ENCODE data around the gene RPS27L.

Gene RPS27L

DNA sequence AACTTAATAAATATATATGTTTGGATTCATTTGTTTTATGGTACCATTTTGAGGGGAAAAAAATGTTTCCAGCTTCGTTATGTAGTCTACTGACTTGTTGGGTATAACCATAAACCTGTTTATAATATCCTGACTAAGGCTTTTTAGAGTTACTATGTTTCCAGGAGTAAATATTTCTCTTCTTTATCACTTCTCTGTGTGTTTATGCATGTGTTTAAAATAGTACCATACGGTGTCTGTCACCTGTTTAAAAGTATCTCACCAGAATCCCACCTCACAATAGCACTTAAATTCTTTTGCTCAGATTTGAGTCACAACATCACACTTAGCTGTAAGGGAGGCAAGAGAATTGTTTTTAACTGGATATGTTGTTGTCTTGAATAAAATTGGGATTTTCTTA is 20.5 kb downstream of the RPS27L start (continued):
- TF ChIP-seq, protein P1, sequence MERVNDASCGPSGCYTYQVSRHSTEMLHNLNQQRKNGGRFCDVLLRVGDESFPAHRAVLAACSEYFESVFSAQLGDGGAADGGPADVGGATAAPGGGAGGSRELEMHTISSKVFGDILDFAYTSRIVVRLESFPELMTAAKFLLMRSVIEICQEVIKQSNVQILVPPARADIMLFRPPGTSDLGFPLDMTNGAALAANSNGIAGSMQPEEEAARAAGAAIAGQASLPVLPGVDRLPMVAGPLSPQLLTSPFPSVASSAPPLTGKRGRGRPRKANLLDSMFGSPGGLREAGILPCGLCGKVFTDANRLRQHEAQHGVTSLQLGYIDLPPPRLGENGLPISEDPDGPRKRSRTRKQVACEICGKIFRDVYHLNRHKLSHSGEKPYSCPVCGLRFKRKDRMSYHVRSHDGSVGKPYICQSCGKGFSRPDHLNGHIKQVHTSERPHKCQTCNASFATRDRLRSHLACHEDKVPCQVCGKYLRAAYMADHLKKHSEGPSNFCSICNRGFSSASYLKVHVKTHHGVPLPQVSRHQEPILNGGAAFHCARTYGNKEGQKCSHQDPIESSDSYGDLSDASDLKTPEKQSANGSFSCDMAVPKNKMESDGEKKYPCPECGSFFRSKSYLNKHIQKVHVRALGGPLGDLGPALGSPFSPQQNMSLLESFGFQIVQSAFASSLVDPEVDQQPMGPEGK (tag by site-specific recombination; IDR thresholded peaks at IDR 0.05), result no peak
- TF ChIP-seq, protein P2, sequence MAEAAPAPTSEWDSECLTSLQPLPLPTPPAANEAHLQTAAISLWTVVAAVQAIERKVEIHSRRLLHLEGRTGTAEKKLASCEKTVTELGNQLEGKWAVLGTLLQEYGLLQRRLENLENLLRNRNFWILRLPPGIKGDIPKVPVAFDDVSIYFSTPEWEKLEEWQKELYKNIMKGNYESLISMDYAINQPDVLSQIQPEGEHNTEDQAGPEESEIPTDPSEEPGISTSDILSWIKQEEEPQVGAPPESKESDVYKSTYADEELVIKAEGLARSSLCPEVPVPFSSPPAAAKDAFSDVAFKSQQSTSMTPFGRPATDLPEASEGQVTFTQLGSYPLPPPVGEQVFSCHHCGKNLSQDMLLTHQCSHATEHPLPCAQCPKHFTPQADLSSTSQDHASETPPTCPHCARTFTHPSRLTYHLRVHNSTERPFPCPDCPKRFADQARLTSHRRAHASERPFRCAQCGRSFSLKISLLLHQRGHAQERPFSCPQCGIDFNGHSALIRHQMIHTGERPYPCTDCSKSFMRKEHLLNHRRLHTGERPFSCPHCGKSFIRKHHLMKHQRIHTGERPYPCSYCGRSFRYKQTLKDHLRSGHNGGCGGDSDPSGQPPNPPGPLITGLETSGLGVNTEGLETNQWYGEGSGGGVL (tag by site-specific recombination; IDR thresholded peaks at IDR 0.05), result no peak
- no peak for TF ChIP-seq ZNF324 (tag by site-specific recombination; IDR thresholded peaks at IDR 0.05)

DNA sequence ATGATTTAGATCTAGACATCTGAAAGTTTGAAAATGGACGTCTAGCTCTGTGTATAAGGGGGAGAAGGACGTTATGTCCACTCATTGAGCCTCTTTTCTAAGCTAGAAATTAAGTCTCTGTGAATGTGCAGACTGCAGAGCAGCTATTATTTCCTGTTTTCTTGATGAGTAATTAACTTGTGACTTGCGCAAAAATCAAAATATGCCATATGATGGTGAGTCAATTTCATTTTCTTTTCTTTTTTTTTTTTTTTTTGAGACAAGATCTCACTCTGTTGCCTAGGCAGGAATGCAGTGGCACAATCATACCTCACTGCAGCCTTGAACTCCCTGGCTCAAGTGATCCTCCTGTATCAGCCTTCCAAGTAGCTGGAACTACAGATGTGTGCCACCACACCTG is 21.5 kb downstream of the RPS27L start:
- H3K36me3 ChIP-seq (ENCODE audit: control insufficient read depth in 2 of 2, insufficient read depth in 1 of 2, low read length in 2 of 2), result no peaks in the 10 kb centered on the region; a peak in 1 of 3 replicates
- H3K4me1 ChIP-seq (ENCODE audit: control insufficient read depth, insufficient read depth, low read length), result no peaks in the 10 kb centered on the region
- CTCF ChIA-PET, result no interaction called here
- POLR2A ChIA-PET, result no interaction called here
- no peaks in the 10 kb centered on the region for H3K9me3 ChIP-seq (ENCODE audit: control insufficient read depth, insufficient read depth, low read depth, low read length)
- H3K4me3 ChIP-seq (ENCODE audit: low read depth, low read length), result no peak overlapping the region
- TF ChIP-seq YY2 (tag by site-specific recombination; IDR thresholded peaks at IDR 0.05) (no peak), ZNF629 (tag by site-specific recombination; IDR thresholded peaks at IDR 0.05) (no peak), ZNF274 (IDR thresholded peaks at IDR 0.05; ENCODE audit: low read length) (no peak), ZNF274 (tag by site-specific recombination; IDR thresholded peaks at IDR 0.05; ENCODE audit: borderline replicate concordance) (no peak)
- TF ChIP-seq, protein P3, sequence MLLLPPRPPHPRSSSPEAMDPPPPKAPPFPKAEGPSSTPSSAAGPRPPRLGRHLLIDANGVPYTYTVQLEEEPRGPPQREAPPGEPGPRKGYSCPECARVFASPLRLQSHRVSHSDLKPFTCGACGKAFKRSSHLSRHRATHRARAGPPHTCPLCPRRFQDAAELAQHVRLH (tag by site-specific recombination; IDR thresholded peaks at IDR 0.05), result no peak
- TF ChIP-seq, protein P4, sequence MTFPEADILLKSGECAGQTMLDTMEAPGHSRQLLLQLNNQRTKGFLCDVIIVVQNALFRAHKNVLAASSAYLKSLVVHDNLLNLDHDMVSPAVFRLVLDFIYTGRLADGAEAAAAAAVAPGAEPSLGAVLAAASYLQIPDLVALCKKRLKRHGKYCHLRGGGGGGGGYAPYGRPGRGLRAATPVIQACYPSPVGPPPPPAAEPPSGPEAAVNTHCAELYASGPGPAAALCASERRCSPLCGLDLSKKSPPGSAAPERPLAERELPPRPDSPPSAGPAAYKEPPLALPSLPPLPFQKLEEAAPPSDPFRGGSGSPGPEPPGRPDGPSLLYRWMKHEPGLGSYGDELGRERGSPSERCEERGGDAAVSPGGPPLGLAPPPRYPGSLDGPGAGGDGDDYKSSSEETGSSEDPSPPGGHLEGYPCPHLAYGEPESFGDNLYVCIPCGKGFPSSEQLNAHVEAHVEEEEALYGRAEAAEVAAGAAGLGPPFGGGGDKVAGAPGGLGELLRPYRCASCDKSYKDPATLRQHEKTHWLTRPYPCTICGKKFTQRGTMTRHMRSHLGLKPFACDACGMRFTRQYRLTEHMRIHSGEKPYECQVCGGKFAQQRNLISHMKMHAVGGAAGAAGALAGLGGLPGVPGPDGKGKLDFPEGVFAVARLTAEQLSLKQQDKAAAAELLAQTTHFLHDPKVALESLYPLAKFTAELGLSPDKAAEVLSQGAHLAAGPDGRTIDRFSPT (tag by site-specific recombination; IDR thresholded peaks at IDR 0.05), result no peak
- H3K27ac ChIP-seq (ENCODE audit: extremely low read depth, low read depth, low read length), result no peak overlapping the region

DNA sequence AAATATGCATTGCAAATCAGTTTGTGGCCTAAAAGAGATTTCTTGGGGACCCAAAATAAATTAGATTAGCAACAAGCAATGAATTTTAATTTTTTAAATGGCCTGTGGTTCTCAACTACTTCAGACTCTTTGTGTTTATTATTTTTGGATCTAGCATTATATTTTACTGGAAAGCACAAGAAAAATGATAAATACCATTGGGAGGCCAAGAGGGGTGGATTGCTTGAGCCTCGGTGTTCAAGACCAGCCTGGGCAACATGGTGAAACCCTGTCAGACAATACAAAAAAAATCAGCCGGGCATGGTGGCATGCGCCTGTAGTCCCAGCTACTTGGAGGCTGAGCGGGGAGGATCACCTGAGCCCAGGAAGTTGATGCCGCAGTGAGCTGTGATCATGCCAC is 22.0 kb downstream of the RPS27L start:
- TF ChIP-seq ZNF133 (tag by site-specific recombination; IDR thresholded peaks at IDR 0.05), result no peak
- TF ChIP-seq BCL11B (tag by site-specific recombination; IDR thresholded peaks at IDR 0.05; ENCODE audit: low read depth), result no peak
- ChIA-PET CTCF (interaction anchor here (0.6 kb wide), 1 partner anchor 356 kb away, joined by 5 read pairs; no protein-coding TSS in a partner anchor), POLR2A (no interaction called here)
- H3K27ac ChIP-seq (ENCODE audit: extremely low read depth, low read depth, low read length), result no peak overlapping the region
- H3K9me3 ChIP-seq (ENCODE audit: control insufficient read depth, insufficient read depth, low read depth, low read length), result no peaks in the 10 kb centered on the region
- H3K36me3 ChIP-seq (ENCODE audit: control insufficient read depth in 2 of 2, insufficient read depth in 1 of 2, low read length in 2 of 2), result no peaks in the 10 kb centered on the region; a peak in 1 of 3 replicates
- H3K4me3 ChIP-seq (ENCODE audit: low read depth, low read length), result no peak overlapping the region
- H3K4me1 ChIP-seq (ENCODE audit: control insufficient read depth, insufficient read depth, low read length), result no peaks in the 10 kb centered on the region

DNA sequence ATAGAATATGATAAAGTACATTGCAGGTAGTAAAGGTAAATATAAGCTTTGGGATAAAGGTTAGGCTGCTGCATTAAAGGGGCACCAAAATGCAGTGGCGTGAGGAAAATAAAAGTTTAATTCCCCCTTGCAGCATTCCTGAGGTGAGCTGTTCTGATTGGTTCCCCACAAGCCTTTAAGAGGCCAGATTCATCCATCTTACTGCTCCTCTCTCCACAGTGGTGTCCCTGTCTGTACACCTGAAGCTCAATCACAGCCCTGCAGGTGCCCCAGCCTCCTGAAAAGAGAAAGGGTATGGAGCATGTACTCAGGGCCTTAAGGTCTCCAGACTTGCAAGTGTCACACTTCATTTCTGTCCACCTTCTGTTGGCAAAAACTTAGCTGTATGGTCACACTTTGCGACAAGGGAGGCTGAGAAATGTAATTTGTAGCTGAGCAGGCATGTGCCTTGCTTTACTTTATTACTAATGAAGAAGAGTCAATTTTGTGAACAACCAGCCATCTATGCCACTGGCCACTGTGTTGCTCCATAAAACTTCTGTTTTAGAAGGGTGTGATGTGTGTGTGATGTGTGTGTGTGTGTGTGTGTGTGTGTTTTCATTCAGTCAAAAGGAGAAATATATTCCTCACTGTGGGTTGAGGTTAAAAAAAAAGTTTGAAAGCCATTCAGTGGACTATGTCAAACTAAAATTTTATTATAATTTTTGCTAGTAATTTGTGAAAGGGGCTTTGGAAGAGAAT is 22.9 kb downstream of the RPS27L start:
- H3K27ac ChIP-seq (ENCODE audit: extremely low read depth, low read depth, low read length), result no peak overlapping the region
- no peak overlapping the region for H3K4me3 ChIP-seq (ENCODE audit: low read depth, low read length)
- ChIA-PET POLR2A (interaction anchor here (0.6 kb wide), 1 partner anchor 19 kb away, joined by 4 read pairs; no protein-coding TSS in a partner anchor), CTCF (interaction anchor here (0.6 kb wide), 1 partner anchor 1009 kb away, joined by 3 read pairs; no protein-coding TSS in a partner anchor)
- no peaks in the 10 kb centered on the region for H3K9me3 ChIP-seq (ENCODE audit: control insufficient read depth, insufficient read depth, low read depth, low read length)
- no peaks in the 10 kb centered on the region for H3K4me1 ChIP-seq (ENCODE audit: control insufficient read depth, insufficient read depth, low read length)
- peaks cover 0 to 5% of the 10 kb centered on the region in 2 experiments for H3K36me3 ChIP-seq (ENCODE audit: control insufficient read depth in 2 of 2, insufficient read depth in 1 of 2, low read length in 2 of 2)
- TF ChIP-seq, protein P5, sequence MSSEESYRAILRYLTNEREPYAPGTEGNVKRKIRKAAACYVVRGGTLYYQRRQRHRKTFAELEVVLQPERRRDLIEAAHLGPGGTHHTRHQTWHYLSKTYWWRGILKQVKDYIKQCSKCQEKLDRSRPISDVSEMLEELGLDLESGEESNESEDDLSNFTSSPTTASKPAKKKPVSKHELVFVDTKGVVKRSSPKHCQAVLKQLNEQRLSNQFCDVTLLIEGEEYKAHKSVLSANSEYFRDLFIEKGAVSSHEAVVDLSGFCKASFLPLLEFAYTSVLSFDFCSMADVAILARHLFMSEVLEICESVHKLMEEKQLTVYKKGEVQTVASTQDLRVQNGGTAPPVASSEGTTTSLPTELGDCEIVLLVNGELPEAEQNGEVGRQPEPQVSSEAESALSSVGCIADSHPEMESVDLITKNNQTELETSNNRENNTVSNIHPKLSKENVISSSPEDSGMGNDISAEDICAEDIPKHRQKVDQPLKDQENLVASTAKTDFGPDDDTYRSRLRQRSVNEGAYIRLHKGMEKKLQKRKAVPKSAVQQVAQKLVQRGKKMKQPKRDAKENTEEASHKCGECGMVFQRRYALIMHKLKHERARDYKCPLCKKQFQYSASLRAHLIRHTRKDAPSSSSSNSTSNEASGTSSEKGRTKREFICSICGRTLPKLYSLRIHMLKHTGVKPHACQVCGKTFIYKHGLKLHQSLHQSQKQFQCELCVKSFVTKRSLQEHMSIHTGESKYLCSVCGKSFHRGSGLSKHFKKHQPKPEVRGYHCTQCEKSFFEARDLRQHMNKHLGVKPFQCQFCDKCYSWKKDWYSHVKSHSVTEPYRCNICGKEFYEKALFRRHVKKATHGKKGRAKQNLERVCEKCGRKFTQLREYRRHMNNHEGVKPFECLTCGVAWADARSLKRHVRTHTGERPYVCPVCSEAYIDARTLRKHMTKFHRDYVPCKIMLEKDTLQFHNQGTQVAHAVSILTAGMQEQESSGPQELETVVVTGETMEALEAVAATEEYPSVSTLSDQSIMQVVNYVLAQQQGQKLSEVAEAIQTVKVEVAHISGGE (tag by site-specific recombination; conservative IDR thresholded peaks at IDR 0.05; ENCODE audit: low read depth), result no peak
- TF ChIP-seq ZBTB8A (tag by site-specific recombination; IDR thresholded peaks at IDR 0.05), result no peak
- TF ChIP-seq, protein P6, sequence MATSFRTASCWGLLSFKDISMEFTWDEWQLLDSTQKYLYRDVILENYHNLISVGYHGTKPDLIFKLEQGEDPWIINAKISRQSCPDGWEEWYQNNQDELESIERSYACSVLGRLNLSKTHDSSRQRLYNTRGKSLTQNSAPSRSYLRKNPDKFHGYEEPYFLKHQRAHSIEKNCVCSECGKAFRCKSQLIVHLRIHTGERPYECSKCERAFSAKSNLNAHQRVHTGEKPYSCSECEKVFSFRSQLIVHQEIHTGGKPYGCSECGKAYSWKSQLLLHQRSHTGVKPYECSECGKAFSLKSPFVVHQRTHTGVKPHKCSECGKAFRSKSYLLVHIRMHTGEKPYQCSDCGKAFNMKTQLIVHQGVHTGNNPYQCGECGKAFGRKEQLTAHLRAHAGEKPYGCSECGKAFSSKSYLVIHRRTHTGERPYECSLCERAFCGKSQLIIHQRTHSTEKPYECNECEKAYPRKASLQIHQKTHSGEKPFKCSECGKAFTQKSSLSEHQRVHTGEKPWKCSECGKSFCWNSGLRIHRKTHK (tag by site-specific recombination; IDR thresholded peaks at IDR 0.05), result no peak
- no peak for TF ChIP-seq ZFP41 (tag by site-specific recombination; IDR thresholded peaks at IDR 0.05; ENCODE audit: borderline replicate concordance)
- TF ChIP-seq ZNF174 (tag by site-specific recombination; IDR thresholded peaks at IDR 0.05), result no peak
- TF ChIP-seq GFI1B (tag by site-specific recombination; IDR thresholded peaks at IDR 0.05), result no peak

All from HEK293 (cell line).